HG02938 (cell line): ENCODE data around the gene UTP14C.
A peak's percentile ranks its signal among the peaks of the same experiment; 100 is the strongest.
"Not testable (repeated sequence)": the region's sequence is repeated elsewhere in the genome, so short reads cannot be mapped to it uniquely, and the experiment has no call there.

ENCODE experiments used
- ATAC-seq: cut with Tn5 transposase; IDR thresholded peaks from one replicate; pipeline ENCODE4 v1.9.1; 2021; ENCODE audit warnings: mild to moderate bottlenecking, moderate library complexity; ENCODE audit not compliant: unreplicated experiment

The UTP14C gene

GRCh38 chr13:52024481-52024880 lies at the start of gene UTP14C:
Gene UTP14C (plus strand): TSS chr13:52024691. CDS start chr13:52028805, 4,114 bp downstream.
- no peak for ATAC-seq

- no peak for ATAC-seq
Observed at GRCh38 chr13:51976423-51976822, 48.1 kb upstream of the UTP14C start.

- no peak for ATAC-seq
Observed at GRCh38 chr13:51976890-51977289, 47.6 kb upstream of the UTP14C start.

GRCh38 chr13:51977625-51978024 lies 46.9 kb upstream of the UTP14C start:
- ATAC-seq, result no peak

GRCh38 chr13:51978796-51979556 lies 45.5 kb upstream of the UTP14C start:
- no peak for ATAC-seq

GRCh38 chr13:51980908-51981307 lies 43.6 kb upstream of the UTP14C start:
- no peak for ATAC-seq

- ATAC-seq, result no peak
Observed at GRCh38 chr13:51981355-51981754, 43.1 kb upstream of the UTP14C start.

- not testable (repeated sequence) for ATAC-seq
Observed at GRCh38 chr13:51983292-51983691, 41.2 kb upstream of the UTP14C start.

- not testable (repeated sequence) for ATAC-seq
Observed at GRCh38 chr13:51984904-51985303, 39.6 kb upstream of the UTP14C start.

GRCh38 chr13:51988988-51989618 lies 35.4 kb upstream of the UTP14C start:
- ATAC-seq, result no peak

GRCh38 chr13:51993713-51994112 lies 30.8 kb upstream of the UTP14C start:
- ATAC-seq, result no peak

- no peak for ATAC-seq
Observed at GRCh38 chr13:51995677-51996551, 28.6 kb upstream of the UTP14C start.

- ATAC-seq, result no peak
Observed at GRCh38 chr13:51996641-51997040, 27.9 kb upstream of the UTP14C start.

- no peak for ATAC-seq
Observed at GRCh38 chr13:51997186-51997585, 27.3 kb upstream of the UTP14C start.

- ATAC-seq, result no peak
Observed at GRCh38 chr13:51997641-51998330, 26.7 kb upstream of the UTP14C start.

GRCh38 chr13:51998723-51999509 lies 25.6 kb upstream of the UTP14C start:
- ATAC-seq, result no peak

GRCh38 chr13:51999510-51999911 lies 25.0 kb upstream of the UTP14C start:
- ATAC-seq, result no peak

- no peak for ATAC-seq
Observed at GRCh38 chr13:51999921-52000320, 24.6 kb upstream of the UTP14C start.

GRCh38 chr13:52001120-52001731 lies 23.3 kb upstream of the UTP14C start:
- ATAC-seq, result peak; percentile 85

GRCh38 chr13:52002361-52002760 lies 22.1 kb upstream of the UTP14C start:
- ATAC-seq, result no peak
